K562 (cell line): ENCODE measurements around the gene CSMD2. TPM values are rescaled to one million over a fixed set of nuclear protein-coding genes. Genes with fewer than 3 reads are reported as not detected.
A peak's percentile ranks its signal among the peaks of the same experiment; 100 is the strongest.

Source experiments
- BCL6 ChIP-seq: fragments of 250-450 bp; sonication (Bioruptor Pico); IDR thresholded peaks from 2 replicates; pipeline ENCODE4 v1.4.0; 2020
- DACH1 ChIP-seq: fragments of 450-650 bp; IDR thresholded peaks from 2 replicates; pipeline ENCODE4 v1.6.1; 2018; ENCODE audit not compliant: partially characterized antibody
- EGR1 ChIP-seq: fragments of 450-650 bp; conservative IDR thresholded peaks from 2 replicates; pipeline ENCODE4 v1.6.1; 2017; ENCODE audit warnings: mild to moderate bottlenecking
- ERF ChIP-seq: fragments of 450-650 bp; formaldehyde crosslinking; IDR thresholded peaks from 2 replicates; pipeline ENCODE4 v1.4.0; 2020; ENCODE audit warnings: mild to moderate bottlenecking, mixed read lengths
- ETV6 ChIP-seq, 3 experiments: fragments of 150-350 bp in 1 of 3; sonication (generic) in 1 of 3; formaldehyde crosslinking in 1 of 3; IDR thresholded peaks; 2 replicates each; pipeline versions ENCODE4 v1.6.1 to v1.8.0; 2014 to 2022; ENCODE audit warnings: borderline replicate concordance in 2 of 3, low read depth in 2 of 3, antibody characterized with exemption in 1 of 3, low read length in 1 of 3, mild to moderate bottlenecking in 1 of 3, missing genetic modification reagents in 1 of 3
- HNRNPH1 ChIP-seq: fragments of 200-400 bp; formaldehyde crosslinking; optimal IDR thresholded peaks from 2 replicates; pipeline ENCODE3; 2017; ENCODE audit warnings: low read depth, mild to moderate bottlenecking, low read length, moderate library complexity
- MAFK ChIP-seq: IDR thresholded peaks from 2 replicates; pipeline ENCODE4 v1.6.1; 2011; ENCODE audit warnings: low read length, improper control_type of control experiment
- MCM7 ChIP-seq, 2 experiments: fragments of 450-650 bp; IDR thresholded peaks; 2 replicates each; pipeline ENCODE4 v1.6.1; 2016 to 2018
- MTA1 ChIP-seq: fragments of 450-650 bp; IDR thresholded peaks from 2 replicates; pipeline ENCODE4 v1.6.1; 2017; ENCODE audit warnings: borderline replicate concordance
- MTA2 ChIP-seq: fragments of 450-650 bp; IDR thresholded peaks from 2 replicates; pipeline ENCODE4 v1.6.1; 2016; ENCODE audit warnings: low read depth
- NFRKB ChIP-seq: fragments of 450-650 bp; IDR thresholded peaks from 2 replicates; pipeline ENCODE4 v1.6.1; 2016; ENCODE audit warnings: low read depth
- RFX7 ChIP-seq: fragments of 250-450 bp; sonication (Bioruptor Pico); IDR thresholded peaks from 2 replicates; pipeline ENCODE4 v1.5.1; 2021; ENCODE audit warnings: mild to moderate bottlenecking
- RHOXF2B ChIP-seq: fragments of 250-450 bp; sonication (Bioruptor Pico); conservative IDR thresholded peaks from 2 replicates; pipeline ENCODE4 v1.5.1; 2021
- SP1 ChIP-seq: sonication (generic); formaldehyde crosslinking; IDR thresholded peaks from 2 replicates; pipeline ENCODE4 v1.8.1; 2022; ENCODE audit warnings: mild to moderate bottlenecking, missing genetic modification reagents
- SUPT5H ChIP-seq: fragments of 450-650 bp; IDR thresholded peaks from 2 replicates; pipeline ENCODE4 v1.6.1; 2016
- TAF1 ChIP-seq: IDR thresholded peaks from 2 replicates; pipeline ENCODE4 v1.6.1; 2011; ENCODE audit warnings: mild to moderate bottlenecking, low read length, moderate library complexity; ENCODE audit not compliant: insufficient read depth, control insufficient read depth, severe bottlenecking; ENCODE audit errors: extremely low read depth
- polyA plus RNA-seq, 8 experiments: library from polyadenylated mRNA; depleted of rRNA in 4 of 8; stranded (reverse) in 5 of 8; unstranded in 3 of 8; fragments of >200 nt; fragmentation: Nextera tagmentation in 2 of 8; fragmentation: Illumina TruSeq in 1 of 8; extraction: Ambion mirVana in 2 of 8; extraction: Trizol in 1 of 8; gene quantifications; 2 replicates each; pipeline versions ENCODE4 v1.2.1 to v1.2.3, GENCODE V29; 2011 to 2014; ENCODE audit warnings: inconsistent platforms in 1 of 8, missing spikeins in 1 of 8
- total RNA-seq, 7 experiments: library from RNA; depleted of rRNA in 6 of 7; stranded (reverse); fragments of >200 nt in 6 of 7; fragmentation: Illumina TruSeq in 2 of 7; extraction: Trizol in 2 of 7; gene quantifications; 2 replicates each; pipeline versions ENCODE4 v1.2.1 to v1.2.3, GENCODE V29; 2011 to 2021; ENCODE audit warnings: low replicate concordance in 1 of 7
- TF ChIP-seq, protein P1 (sequence below): fragments of 450-650 bp; IDR thresholded peaks from 2 replicates; pipeline ENCODE4 v1.6.1; 2016
- TF ChIP-seq, protein P2 (sequence below): fragments of 250-450 bp; sonication (Bioruptor Pico); IDR thresholded peaks from 2 replicates; pipeline ENCODE4 v1.8.0; 2021; ENCODE audit warnings: moderate library complexity, mild to moderate bottlenecking, inconsistent platforms
- TF ChIP-seq, protein P3 (sequence below), 2 experiments: fragments of 450-650 bp in 1 of 2; sonication (generic) in 1 of 2; formaldehyde crosslinking in 1 of 2; IDR thresholded peaks in 1 of 2; conservative IDR thresholded peaks in 1 of 2; 2 replicates each; pipeline versions ENCODE4 v1.6.1 to v1.8.1; 2016 to 2023; ENCODE audit warnings: mild to moderate bottlenecking in 2 of 2, moderate library complexity in 2 of 2, inconsistent platforms in 1 of 2, missing genetic modification reagents in 1 of 2
- TF ChIP-seq, protein P4 (sequence below): sonication (generic); formaldehyde crosslinking; IDR thresholded peaks from 2 replicates; pipeline ENCODE4 v1.8.0; 2022; ENCODE audit warnings: mild to moderate bottlenecking, missing genetic modification reagents
- TF ChIP-seq, protein P5 (sequence below): sonication (generic); formaldehyde crosslinking; IDR thresholded peaks from 2 replicates; pipeline ENCODE4 v1.8.1; 2023; ENCODE audit warnings: mild to moderate bottlenecking, missing genetic modification reagents
- TF ChIP-seq, protein P6 (sequence below), 2 experiments: fragments of 450-650 bp; IDR thresholded peaks; 2 replicates each; pipeline ENCODE4 v1.6.1; 2016

Gene CSMD2
- total and polyA plus RNA-seq, 9 of the 15 experiments (the other 6 are each of a cell fraction or from before 2014, with no cell fraction given) = not detected

DNA sequence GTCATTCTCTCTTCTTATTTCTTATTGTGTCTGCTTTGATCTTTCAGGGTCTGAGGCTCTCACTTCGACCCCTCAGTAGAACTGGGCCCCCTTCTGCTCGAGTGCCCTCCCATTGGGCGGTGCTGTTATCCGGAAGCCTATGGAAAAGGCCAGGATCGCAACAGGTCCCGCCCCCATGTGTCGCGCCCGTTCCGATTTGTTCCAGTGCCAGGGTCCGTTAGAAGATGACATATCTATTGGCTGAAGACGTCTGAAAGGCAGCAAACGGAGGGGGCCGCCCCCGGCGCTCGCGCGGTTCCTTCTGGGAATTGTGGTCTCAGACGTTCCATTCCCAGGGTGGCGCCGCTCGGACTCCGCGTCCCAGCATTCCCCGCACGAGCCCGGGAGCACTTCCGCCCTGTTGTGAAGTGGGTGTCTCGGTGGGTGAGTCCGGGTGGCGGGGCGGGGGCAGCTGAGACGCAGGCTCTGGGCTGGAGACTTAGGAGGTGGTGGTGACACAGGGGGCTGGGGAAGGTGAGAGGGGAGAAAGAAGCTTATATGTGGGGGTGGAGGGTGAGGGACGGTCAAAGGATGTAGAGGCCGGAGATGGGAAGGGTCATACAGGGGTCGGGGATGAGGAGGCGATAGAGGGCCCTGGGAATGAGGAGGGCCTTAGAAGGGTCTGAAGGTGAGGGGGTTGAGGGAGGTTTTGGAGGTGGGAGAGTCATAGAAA, 692.6 kb downstream of the CSMD2 start, which contains the start of gene ZSCAN20 (continued):
- no peak for TF ChIP-seq ERF
- TF ChIP-seq, protein P1, sequence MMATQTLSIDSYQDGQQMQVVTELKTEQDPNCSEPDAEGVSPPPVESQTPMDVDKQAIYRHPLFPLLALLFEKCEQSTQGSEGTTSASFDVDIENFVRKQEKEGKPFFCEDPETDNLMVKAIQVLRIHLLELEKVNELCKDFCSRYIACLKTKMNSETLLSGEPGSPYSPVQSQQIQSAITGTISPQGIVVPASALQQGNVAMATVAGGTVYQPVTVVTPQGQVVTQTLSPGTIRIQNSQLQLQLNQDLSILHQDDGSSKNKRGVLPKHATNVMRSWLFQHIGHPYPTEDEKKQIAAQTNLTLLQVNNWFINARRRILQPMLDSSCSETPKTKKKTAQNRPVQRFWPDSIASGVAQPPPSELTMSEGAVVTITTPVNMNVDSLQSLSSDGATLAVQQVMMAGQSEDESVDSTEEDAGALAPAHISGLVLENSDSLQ = peak; percentile 99
- TF ChIP-seq, protein P2, sequence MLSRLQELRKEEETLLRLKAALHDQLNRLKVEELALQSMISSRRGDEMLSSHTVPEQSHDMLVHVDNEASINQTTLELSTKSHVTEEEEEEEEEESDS (CRISPR knock-in tag) = no peak
- no peak for TF ChIP-seq MCM7 (IDR thresholded peaks at IDR 0.05)
- TF ChIP-seq NFRKB = peak; percentile 64; the same call in 1 of the 2 replicates
- TF ChIP-seq, protein P3, sequence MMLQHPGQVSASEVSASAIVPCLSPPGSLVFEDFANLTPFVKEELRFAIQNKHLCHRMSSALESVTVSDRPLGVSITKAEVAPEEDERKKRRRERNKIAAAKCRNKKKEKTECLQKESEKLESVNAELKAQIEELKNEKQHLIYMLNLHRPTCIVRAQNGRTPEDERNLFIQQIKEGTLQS (IDR thresholded peaks at IDR 0.05) = no peak
- TF ChIP-seq, protein P3 (CRISPR knock-in tag; conservative IDR thresholded peaks at IDR 0.05) = 0 out of 2 replicates have a peak, but pooled peaks have one; percentile 39
- TF ChIP-seq, protein P4, sequence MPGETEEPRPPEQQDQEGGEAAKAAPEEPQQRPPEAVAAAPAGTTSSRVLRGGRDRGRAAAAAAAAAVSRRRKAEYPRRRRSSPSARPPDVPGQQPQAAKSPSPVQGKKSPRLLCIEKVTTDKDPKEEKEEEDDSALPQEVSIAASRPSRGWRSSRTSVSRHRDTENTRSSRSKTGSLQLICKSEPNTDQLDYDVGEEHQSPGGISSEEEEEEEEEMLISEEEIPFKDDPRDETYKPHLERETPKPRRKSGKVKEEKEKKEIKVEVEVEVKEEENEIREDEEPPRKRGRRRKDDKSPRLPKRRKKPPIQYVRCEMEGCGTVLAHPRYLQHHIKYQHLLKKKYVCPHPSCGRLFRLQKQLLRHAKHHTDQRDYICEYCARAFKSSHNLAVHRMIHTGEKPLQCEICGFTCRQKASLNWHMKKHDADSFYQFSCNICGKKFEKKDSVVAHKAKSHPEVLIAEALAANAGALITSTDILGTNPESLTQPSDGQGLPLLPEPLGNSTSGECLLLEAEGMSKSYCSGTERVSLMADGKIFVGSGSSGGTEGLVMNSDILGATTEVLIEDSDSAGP = no peak
- no peak for TF ChIP-seq MTA2
- TF ChIP-seq RHOXF2B = 0 out of 2 replicates have a peak, but pooled peaks have one; percentile 57
- TF ChIP-seq SUPT5H = peak; percentile 83
- TF ChIP-seq MTA1 = 0 out of 2 replicates have a peak, but pooled peaks have one; percentile 19
- no peak for TF ChIP-seq DACH1
- TF ChIP-seq, protein P5, sequence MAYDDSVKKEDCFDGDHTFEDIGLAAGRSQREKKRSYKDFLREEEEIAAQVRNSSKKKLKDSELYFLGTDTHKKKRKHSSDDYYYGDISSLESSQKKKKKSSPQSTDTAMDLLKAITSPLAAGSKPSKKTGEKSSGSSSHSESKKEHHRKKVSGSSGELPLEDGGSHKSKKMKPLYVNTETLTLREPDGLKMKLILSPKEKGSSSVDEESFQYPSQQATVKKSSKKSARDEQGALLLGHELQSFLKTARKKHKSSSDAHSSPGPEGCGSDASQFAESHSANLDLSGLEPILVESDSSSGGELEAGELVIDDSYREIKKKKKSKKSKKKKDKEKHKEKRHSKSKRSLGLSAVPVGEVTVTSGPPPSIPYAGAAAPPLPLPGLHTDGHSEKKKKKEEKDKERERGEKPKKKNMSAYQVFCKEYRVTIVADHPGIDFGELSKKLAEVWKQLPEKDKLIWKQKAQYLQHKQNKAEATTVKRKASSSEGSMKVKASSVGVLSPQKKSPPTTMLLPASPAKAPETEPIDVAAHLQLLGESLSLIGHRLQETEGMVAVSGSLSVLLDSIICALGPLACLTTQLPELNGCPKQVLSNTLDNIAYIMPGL (CRISPR knock-in tag) = no peak
- TF ChIP-seq RFX7 = no peak
- no peak for TF ChIP-seq HNRNPH1
- TF ChIP-seq, protein P6, sequence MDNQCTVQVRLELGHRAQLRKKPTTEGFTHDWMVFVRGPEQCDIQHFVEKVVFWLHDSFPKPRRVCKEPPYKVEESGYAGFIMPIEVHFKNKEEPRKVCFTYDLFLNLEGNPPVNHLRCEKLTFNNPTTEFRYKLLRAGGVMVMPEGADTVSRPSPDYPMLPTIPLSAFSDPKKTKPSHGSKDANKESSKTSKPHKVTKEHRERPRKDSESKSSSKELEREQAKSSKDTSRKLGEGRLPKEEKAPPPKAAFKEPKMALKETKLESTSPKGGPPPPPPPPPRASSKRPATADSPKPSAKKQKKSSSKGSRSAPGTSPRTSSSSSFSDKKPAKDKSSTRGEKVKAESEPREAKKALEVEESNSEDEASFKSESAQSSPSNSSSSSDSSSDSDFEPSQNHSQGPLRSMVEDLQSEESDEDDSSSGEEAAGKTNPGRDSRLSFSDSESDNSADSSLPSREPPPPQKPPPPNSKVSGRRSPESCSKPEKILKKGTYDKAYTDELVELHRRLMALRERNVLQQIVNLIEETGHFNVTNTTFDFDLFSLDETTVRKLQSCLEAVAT (IDR thresholded peaks at IDR 0.05) = peak in 1 of 2 experiments; percentile 48; a peak in 1 of 4 replicates
- peak; percentile 66; the same call in 1 of the 2 replicates for TF ChIP-seq SP1 (CRISPR knock-in tag)
- TF ChIP-seq MAFK = no peak
- TF ChIP-seq BCL6 = no peak
- peak; percentile 35 for TF ChIP-seq TAF1
- peak; percentile 86 for TF ChIP-seq EGR1
- TF ChIP-seq ETV6 (IDR thresholded peaks at IDR 0.05; ENCODE audit: borderline replicate concordance in 1 of 2, low read depth in 2 of 2, low read length in 1 of 2) = no peak
- TF ChIP-seq ETV6 (CRISPR knock-in tag; IDR thresholded peaks at IDR 0.05; ENCODE audit: borderline replicate concordance) = no peak
